Activated T-helper 1 cell treated with Interleukin-2 at 50 U/mL for 16 hours (primary cell): ENCODE data around the gene NRARP.

Source experiments
- DNase-seq: peaks from one replicate; pipeline ENCODE4 v3.0.0-alpha.2; 2020; ENCODE audit warnings: low read depth

The NRARP gene

GRCh38 chr9:137321726-137322361 is 19.8 kb upstream of the NRARP start:
- DNase-seq = no peak

GRCh38 chr9:137320555-137321384 is 18.7 kb upstream of the NRARP start:
- no peak for DNase-seq

DNA sequence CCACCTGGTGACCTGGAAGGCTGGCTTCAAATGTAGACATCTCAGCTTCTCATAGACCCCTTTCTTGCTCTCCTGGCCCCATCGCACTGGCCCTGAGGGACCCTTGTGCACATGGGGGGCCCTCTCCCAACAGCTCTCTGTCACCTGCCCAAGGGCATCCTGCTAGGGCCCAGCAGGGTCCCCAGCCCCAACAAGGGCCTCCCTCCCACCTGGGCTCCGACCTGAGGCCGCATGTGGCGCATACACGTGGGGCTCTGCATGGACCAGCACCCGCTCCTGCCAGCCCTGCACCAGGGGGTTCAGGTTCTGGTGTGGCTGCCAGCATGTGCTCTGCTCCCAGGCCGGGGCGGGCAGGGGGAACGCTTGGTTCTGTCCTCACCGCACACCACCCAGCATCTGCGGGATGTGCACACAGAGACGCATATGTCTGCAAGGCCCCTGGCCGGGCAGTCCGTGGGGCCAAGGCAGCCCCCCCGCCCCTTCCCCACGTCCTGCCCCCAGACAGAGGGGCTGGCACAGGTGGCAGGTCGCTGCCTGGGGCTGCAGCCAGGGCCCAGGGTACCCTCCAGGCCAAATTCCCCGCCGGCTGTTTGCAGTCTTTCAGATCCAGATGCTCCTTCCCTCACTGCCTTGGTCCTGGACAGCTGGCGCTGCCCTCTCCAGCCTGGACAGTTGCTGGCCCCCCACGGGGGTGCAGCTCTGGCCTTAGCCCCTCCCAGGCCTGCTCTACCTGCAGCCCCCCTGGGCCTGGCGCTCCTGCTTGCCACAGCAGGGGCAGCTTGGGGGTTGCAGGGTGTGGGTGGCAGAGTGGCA is 17.9 kb upstream of the NRARP start:
- DNase-seq = no peak

DNA sequence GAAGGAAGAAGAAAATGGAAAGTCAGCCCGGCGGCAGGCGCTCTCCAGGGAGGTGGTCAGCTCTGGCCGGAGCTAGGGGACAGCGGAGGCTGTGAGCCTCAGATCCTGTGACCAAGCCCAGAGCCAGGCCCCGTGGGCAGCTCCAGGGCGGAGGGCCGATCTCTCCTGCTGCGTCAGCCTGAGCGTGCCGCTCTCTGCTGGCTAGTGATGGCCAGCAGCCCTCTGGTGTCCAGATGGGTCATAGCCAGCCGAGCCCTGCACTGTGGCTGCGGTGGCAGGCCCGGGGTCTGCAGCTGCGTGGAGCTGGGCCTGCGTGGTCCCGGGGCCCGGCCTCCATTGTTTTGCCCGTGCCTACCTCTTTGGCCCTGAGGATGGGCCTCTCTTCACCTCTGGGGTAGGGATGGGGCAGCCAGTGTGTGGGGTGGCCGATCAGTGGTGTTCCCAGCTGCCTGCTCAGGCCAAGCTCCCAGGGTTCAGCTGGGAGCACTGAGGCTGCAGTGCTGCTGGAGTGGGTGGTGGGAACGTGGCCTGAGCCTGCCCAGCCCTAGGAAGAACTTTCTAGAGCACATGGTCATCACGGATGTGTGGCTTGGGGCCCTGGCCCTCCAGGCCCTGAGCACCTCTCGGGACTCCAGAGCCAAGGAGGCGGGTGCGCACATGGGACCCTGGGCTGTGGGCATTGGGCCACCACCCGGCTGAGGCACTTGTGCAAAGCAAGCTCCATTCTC is 17.1 kb upstream of the NRARP start:
- DNase-seq = no peak

DNA sequence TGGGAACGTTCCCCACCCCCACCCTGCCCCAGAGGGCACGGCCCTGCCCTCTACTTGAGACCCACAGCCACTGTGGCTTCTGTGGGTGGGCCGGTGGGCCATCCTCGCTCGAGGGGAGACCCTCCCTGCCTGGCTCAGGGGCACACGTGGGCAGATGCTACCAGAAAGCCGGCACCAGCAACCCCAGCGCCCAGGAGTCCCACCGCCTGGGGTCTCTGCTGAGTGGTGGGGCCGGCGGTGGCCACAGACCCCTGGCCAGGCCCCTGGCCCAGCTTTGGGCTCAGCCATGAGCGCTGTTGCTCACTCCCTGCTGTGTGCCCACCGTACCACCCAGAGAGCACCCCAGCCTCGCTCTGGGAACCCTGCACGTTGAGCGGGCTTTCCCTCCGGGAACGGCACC is 16.5 kb upstream of the NRARP start:
- DNase-seq = no peak

DNA sequence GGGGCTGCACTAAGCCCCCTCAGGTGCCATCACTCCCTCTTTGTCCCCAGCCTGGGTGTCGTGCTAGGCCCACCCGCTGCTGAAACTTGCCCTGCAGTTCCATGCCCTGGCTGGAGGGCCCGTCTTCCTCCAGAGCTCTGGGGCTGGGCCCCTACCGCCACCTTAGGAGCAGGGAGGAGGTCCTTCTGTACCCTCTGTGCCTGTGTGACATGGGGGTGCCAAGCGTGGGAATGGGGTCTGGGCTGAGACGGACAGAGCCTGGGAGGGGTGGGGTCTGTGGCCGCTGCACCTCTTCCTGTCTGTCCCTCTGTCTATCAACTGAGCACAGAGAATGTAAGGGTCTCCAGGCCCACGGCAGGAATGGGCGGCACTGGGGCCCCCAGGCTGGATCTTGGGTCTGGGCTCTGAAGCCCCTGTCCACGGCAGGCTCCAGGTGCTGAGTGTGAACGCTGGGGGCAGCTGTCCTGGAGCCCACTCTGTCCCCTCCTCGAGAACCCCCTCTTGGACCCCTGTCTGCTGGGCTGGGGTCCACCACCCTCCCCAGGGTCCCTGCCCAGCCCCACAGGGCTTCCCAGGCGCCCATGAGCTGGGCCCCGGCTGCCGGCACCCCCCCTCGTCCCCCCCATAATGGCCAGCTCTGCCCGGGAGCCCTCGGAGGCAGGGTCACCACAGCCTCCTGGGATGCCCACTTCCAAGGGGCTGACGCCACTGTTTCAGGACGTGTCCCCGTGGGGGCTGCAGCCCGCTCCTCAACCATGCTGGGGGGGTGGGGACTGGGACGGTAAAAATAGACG is 15.8 kb upstream of the NRARP start:
- no peak for DNase-seq

DNA sequence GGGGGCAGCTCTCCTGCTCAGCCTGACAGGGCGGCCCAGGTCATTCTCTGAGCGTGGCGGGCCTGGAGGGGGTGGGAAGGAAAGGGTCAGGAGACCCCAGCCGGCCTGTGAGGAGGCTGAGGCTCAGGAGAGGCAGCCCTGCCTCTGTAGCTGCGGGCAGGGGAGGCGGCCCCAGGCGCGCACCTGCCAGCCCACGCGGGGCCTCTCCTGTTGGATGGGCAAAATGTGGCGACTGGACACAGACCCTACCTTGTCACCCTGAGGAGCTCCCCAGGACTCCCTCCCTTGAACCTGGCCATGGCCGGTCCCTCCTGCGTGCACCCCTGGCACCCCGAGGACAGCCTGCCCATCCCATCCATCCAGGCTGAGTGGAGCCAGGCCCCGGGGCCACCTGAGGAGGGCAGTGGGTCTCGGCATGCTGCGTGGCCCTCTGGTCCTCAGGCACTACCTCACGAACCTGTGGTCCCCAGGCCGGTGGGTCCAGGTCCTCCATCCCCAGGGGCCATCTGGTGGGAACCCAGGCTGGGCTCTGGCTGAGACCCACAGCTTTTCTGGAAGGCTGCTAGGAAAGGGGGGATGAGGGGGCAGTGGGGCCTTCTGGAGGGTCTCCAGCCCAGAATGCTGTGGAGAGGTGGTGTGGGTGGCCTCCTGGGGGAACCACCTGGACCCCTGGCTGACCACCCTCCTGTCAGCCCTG is 15.1 kb upstream of the NRARP start:
- DNase-seq = no peak

GRCh38 chr9:137316012-137316981 is 14.2 kb upstream of the NRARP start:
- DNase-seq = no peak

- DNase-seq = no peak
Measured at GRCh38 chr9:137315581-137316011, 13.5 kb upstream of the NRARP start.

DNA sequence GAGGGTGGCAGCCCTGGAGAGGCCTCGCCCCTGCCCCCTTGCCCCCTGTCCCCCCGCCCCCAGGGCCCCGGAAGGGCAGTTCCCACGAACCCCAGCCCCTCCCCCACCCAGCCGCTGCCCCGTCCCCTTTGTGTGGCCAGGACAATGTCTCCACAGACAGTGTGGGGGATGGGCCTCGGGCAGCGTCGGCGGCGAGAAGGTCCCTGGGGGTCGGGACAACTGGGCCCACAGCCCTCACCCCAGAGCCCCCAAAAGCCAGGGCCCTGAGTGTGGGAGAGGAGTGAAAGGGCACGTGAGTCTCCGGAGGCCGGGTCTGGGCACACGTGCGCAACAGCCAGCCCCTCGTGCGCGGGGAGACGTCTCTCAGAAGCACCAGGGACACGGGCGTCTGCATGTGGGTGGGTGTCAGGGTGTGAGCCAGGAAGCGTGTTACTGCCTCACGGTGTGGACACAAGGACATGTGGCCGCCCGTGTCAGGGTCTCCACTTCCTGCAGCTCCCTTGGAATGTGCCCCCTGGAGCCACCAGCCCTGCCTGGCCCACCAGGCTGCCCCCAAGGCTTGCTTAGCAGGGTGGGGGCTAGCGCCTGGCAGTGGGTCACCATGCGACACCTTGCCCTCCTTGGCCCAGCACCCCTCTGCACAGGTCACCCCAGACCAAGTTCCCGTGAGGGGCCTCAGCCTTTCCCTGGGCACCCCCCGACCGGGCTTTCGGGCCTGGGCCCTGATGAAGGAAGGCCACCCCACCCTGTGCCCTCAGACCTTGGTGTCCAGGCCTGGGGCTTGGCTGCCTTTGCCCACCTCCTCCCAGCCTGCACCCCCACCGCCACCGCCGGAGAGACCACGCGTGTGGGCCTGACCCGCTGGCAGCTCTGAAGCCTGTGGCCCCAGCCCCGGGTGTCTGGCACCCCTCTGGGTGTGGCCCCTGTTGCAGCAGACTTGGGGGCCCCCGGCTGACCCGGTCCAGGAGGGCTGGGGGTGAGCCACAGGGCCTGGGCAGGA is 12.8 kb upstream of the NRARP start:
- DNase-seq = no peak

GRCh38 chr9:137313956-137314560 is 12.0 kb upstream of the NRARP start:
- no peak for DNase-seq

- no peak for DNase-seq
Measured at GRCh38 chr9:137313326-137313936, 11.4 kb upstream of the NRARP start.

DNA sequence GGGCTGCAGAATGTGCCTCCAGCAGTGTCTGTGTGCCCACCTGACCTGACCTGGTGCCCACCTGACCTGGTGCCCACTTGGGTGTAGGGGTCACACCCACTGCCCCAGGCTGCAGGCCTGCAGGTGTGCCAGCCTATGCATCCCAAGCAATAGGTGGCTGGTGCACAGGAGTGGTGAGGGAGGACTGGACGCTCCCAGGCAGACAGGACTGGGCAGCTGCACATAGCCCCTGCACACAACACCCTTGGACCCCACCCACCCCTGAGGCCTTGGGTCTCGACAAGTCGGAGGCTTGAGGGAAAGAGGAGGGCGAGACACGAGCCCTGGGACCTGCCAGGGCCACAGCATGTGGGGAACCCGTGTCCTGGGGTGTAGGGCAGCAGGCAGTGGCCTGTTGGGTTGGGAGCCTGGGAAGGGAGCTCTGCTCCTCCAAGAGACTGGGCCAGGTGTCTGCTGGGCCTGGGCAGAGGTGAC is 10.8 kb upstream of the NRARP start:
- DNase-seq = no peak

- DNase-seq = no peak
Measured at GRCh38 chr9:137311986-137312851, 10.1 kb upstream of the NRARP start.

DNA sequence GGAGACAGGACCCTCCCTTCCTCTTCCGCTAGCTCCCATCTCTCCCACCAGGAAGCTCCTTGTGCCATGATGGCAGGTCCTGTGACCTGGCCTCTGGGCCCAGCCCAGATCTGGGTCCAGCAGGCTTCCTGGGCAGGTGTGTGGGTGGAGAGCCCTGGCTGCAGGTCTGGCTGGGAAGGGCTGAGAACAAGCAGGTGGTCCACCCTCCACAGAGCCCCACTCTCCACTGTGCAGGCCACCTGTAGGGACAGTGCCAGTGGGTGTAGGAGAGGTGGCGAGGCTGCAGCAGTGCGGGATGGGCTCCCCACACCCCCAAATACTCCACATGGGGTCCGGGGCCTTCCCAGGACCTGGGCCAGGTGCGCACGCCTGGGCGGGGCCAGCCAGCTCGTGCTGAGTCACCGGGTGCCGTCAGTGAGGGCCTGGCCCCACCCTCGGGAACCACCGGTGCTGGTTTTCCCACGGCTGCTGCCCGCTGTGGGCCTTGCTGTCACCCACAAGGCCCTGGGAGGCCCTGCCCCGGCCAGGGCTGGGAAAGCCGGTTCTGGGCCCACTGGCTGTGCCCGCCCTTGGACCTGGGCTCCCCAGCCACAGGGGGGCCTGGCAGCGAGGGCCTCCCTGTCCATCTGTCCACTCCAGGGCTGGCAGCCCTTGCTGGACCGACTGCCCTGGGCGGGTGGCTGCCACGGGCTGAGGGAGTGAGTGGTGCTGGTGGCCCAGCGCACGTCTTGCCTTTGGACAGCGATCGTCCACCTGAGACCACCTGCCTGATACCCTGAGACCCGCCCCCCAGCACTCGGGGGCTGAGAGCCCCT is 9.3 kb upstream of the NRARP start:
- DNase-seq = no peak
